HepG2 (cell line): ENCODE measurements around the gene UAP1L1. TPM values are rescaled to one million over a fixed set of nuclear protein-coding genes. Genes with fewer than 3 reads are reported as not detected.

Experiments
- ATAC-seq: fragments of 200-7000 bp; cut with Tn5 transposase; 3 replicates; pipeline ENCODE4 v1.9.1; 2020; ENCODE audit warnings: mild to moderate bottlenecking, moderate library complexity
- BruUV-seq: library from RNA; stranded (reverse); fragments of 400-500 nt; replicated peaks from 2 replicates; lab custom pipeline; 2021; lab: Mats Ljungman, UMichigan
- CTCF ChIA-PET: fragments of 300-600 bp; formaldehyde crosslinking; extraction: SDS; loops from one replicate; lab custom pipeline; 2021; ENCODE audit warnings: low total read pairs, inconsistent platforms, low intra/inter-chr PET ratio; lab: Yijun Ruan, JAX
- POLR2A ChIA-PET: fragments of 350-600 bp; sonication (Branson Sonifier 250); formaldehyde crosslinking; loops from one replicate; lab custom pipeline; 2020; ENCODE audit warnings: antibody characterized with exemption, inconsistent platforms; lab: Yijun Ruan, JAX
- DNase-seq: peaks from one replicate; pipeline ENCODE4 v3.0.0-alpha.2; 2015; ENCODE audit warnings: low spot score
- FAIRE-seq: peaks from 3 replicates; lab custom pipeline; 2011; peaks lifted over from hg19 to GRCh38; lab: Jason Lieb, UNC
- H2AFZ ChIP-seq: one replicate; pipeline ENCODE4 v1.6.1; 2011; ENCODE audit warnings: low read length, inconsistent platforms
- H3K27ac ChIP-seq: fragments of 300-600 bp; 3 replicates; pipeline ENCODE4 v1.8.0; 2011; ENCODE audit warnings: mixed run types, mild to moderate bottlenecking, mixed read lengths, low read length, inconsistent platforms; ENCODE audit not compliant: insufficient read depth; ENCODE audit errors: extremely low read length
- H3K27me3 ChIP-seq, 2 experiments: fragments of 200-600 bp in 1 of 2; 2 replicates in 1 of 2; 3 replicates in 1 of 2; pipeline versions ENCODE4 v1.6.0 to v1.8.0; 2011; ENCODE audit warnings: low read length in 2 of 2, mild to moderate bottlenecking in 2 of 2, moderate library complexity in 2 of 2, inconsistent platforms in 1 of 2; ENCODE audit not compliant: insufficient read depth in 2 of 2, control insufficient read depth in 1 of 2
- H3K36me3 ChIP-seq, 2 experiments: fragments of 200-600 bp in 1 of 2; replicated peaks in 1 of 2; 2 replicates in 1 of 2; 3 replicates in 1 of 2; pipeline versions ENCODE4 v1.5.1 to v1.8.0; 2011; ENCODE audit warnings: low read length in 2 of 2, inconsistent platforms in 1 of 2; ENCODE audit not compliant: insufficient read depth in 2 of 2, control insufficient read depth in 1 of 2
- H3K4me1 ChIP-seq: 2 replicates; pipeline ENCODE4 v1.5.1; 2012; ENCODE audit warnings: low read length, inconsistent platforms; ENCODE audit not compliant: insufficient read depth
- H3K4me2 ChIP-seq: 2 replicates; pipeline ENCODE4 v1.6.0; 2011; ENCODE audit warnings: low read depth, low read length, inconsistent platforms
- H3K4me3 ChIP-seq, 3 experiments: fragments of 200-600 bp in 1 of 3; sonication (generic), shearing (Covaris generic) in 1 of 3; replicated peaks in 1 of 3; 2 replicates each; pipeline ENCODE4 v1.5.1; 2011 to 2016; ENCODE audit warnings: low read length in 3 of 3, inconsistent platforms in 2 of 3, low read depth in 2 of 3, mild to moderate bottlenecking in 2 of 3, control low read depth in 1 of 3, mixed read lengths in 1 of 3; ENCODE audit not compliant: insufficient read depth in 1 of 3
- H3K79me2 ChIP-seq: one replicate; pipeline ENCODE4 v1.6.1; 2011; ENCODE audit warnings: low read length, inconsistent platforms; ENCODE audit not compliant: insufficient read depth
- H3K9ac ChIP-seq: 2 replicates; pipeline ENCODE4 v1.6.0; 2011; ENCODE audit warnings: mild to moderate bottlenecking, low read depth, low read length, inconsistent platforms; ENCODE audit not compliant: insufficient read depth
- H3K9me3 ChIP-seq: 2 replicates; pipeline ENCODE4 v1.5.1; 2012; ENCODE audit warnings: mild to moderate bottlenecking, low read length
- H4K20me1 ChIP-seq: 2 replicates; pipeline ENCODE4 v1.6.0; 2011; ENCODE audit warnings: inconsistent platforms, mild to moderate bottlenecking, low read length, moderate library complexity; ENCODE audit not compliant: insufficient read depth
- GFI1 ChIP-seq: sonication (generic); formaldehyde crosslinking; IDR thresholded peaks from 2 replicates; pipeline ENCODE4 v1.5.0; 2020; ENCODE audit warnings: missing genetic modification reagents, mild to moderate bottlenecking, borderline replicate concordance
- HMG20A ChIP-seq: IDR thresholded peaks from 2 replicates; pipeline ENCODE4 v1.6.1; 2016; ENCODE audit warnings: borderline replicate concordance
- HMG20B ChIP-seq: conservative IDR thresholded peaks from 2 replicates; pipeline ENCODE4 v1.6.1; 2016; ENCODE audit warnings: missing genetic modification reagents, missing compliant biosample characterization
- HOXD1 ChIP-seq: sonication (generic); formaldehyde crosslinking; IDR thresholded peaks from 2 replicates; pipeline ENCODE4 v1.5.0; 2020; ENCODE audit warnings: missing genetic modification reagents
- NFYB ChIP-seq: sonication (generic); formaldehyde crosslinking; IDR thresholded peaks from 2 replicates; pipeline ENCODE4 v1.4.0; 2020; ENCODE audit warnings: missing genetic modification reagents
- PHF21A ChIP-seq: sonication (generic); formaldehyde crosslinking; IDR thresholded peaks from 2 replicates; pipeline ENCODE4 v1.5.0; 2020; ENCODE audit warnings: mild to moderate bottlenecking, missing genetic modification reagents
- SNAI1 ChIP-seq: sonication (generic); formaldehyde crosslinking; IDR thresholded peaks from 2 replicates; pipeline ENCODE4 v1.5.0; 2020; ENCODE audit warnings: mild to moderate bottlenecking, missing genetic modification reagents, borderline replicate concordance
- SNRNP70 ChIP-seq: fragments of 200-400 bp; formaldehyde crosslinking; IDR thresholded peaks from 2 replicates; pipeline ENCODE4 v1.6.1; 2017; ENCODE audit warnings: mild to moderate bottlenecking, low read depth, low read length, moderate library complexity
- SP5 ChIP-seq: IDR thresholded peaks from 2 replicates; pipeline ENCODE4 v1.6.1; 2016; ENCODE audit warnings: low read depth, borderline replicate concordance
- SSRP1 ChIP-seq: IDR thresholded peaks from 2 replicates; pipeline ENCODE4 v1.6.1; 2016; ENCODE audit warnings: control low read depth
- XBP1 ChIP-seq: sonication (generic); formaldehyde crosslinking; IDR thresholded peaks from 2 replicates; pipeline ENCODE4 v1.5.0; 2020; ENCODE audit warnings: missing genetic modification reagents
- ZNF30 ChIP-seq: sonication (generic); formaldehyde crosslinking; IDR thresholded peaks from 2 replicates; pipeline ENCODE4 v1.5.0; 2020; ENCODE audit warnings: mild to moderate bottlenecking, missing genetic modification reagents
- ZNF33B ChIP-seq: sonication (generic); formaldehyde crosslinking; IDR thresholded peaks from 2 replicates; pipeline ENCODE4 v1.5.1; 2020; ENCODE audit warnings: mild to moderate bottlenecking, missing genetic modification reagents
- WGBS: methylation state at CpG from one replicate; pipeline ENCODE4 v1.1.6; 2017; ENCODE audit warnings: low lambda C conversion rate; 5-methylcytosine and 5-hydroxymethylcytosine counted together
- in situ Hi-C: cut with HindIII; loops from 2 replicates; pipeline ENCODE4 v1.10.0; 2017; ENCODE audit warnings: low pct_unique_long_range_greater_than_20kb; ENCODE audit not compliant: extremely low pct_ligation_motif_present
- intact Hi-C: fragments of 100-400 bp; cut with micrococcal nuclease; formaldehyde crosslinking; loops from one replicate; pipeline ENCODE4 v1.10.0; 2022; ENCODE audit not compliant: unreplicated experiment
- polyA plus RNA-seq, 8 experiments: library from polyadenylated mRNA; depleted of rRNA in 3 of 8; stranded (reverse) in 7 of 8; unstranded in 1 of 8; fragments of >200 nt; fragmentation: Illumina TruSeq in 4 of 8; extraction: Trizol in 4 of 8; gene quantifications; 2 replicates each; pipeline versions ENCODE4 v1.2.1 to v1.2.3, GENCODE V29; 2011 to 2016; ENCODE audit warnings: low read depth in 4 of 8, missing spikeins in 1 of 8, mixed read lengths in 1 of 8; ENCODE audit not compliant: insufficient read depth in 1 of 8
- total RNA-seq, 5 experiments: library from RNA; depleted of rRNA; stranded (reverse); fragments of >200 nt; fragmentation: Illumina TruSeq; extraction: Trizol; gene quantifications; 2 replicates each; pipeline ENCODE4 v1.2.3, GENCODE V29; 2016; ENCODE audit warnings: low read depth in 1 of 5
- TF ChIP-seq, protein P1 (sequence below): sonication (generic); formaldehyde crosslinking; IDR thresholded peaks from 2 replicates; pipeline ENCODE4 v1.4.0; 2020; ENCODE audit warnings: missing genetic modification reagents

The UAP1L1 gene
- total and polyA plus RNA-seq, 2 of the 13 experiments (the other 11 are each of a cell fraction or from before 2014, with no cell fraction given) = 5.4 to 6.4 TPM

DNA sequence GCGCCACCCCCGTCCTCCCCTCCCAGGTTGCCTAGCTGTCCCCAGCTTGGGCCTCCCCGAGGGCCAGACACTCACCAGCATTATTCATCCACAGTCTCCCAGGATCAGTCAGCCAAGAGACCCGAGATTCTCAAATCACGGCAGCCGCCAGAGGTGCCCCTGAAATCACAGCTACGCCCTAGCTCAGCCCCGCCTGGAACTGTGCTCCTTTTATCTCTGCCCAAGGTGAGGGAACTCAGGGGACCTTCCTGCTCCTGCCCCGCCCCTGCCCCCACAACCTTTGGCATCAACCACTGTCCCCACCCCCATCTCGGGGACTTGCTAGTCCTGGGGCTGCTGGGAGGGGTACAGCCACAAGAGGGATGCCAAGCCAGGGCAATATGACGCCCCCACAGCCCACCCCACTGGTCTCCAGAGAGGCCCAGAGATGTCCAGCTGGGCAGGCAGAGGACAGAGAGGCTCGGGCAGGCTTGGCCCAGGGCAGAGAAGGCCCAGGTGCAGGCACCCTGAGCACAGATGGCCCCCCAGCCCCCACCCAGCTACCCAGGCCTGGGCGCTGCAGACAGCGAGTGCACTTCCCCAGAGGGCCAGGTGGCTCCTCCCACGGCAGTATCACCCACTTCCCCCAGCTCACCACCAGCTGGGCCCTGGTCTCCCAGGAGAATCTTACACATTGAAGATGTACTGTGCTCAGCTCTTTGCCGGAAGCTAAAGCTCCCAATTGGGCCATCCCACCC, 45.2 kb upstream of the UAP1L1 start, which contains the start of gene FUT7:
FUT7 (minus strand) TSS at position 185 of the 737 bp plus-strand sequence; CDS start at position 88, 97 bp downstream.
- 9% methylated on average over 10 of the region's 16 CpGs for WGBS
- no TSS peak for BruUV-seq
- in situ Hi-C loops = loop anchor here (5.0 to 10.0 kb wide), 2 partner anchors 85 to 187 kb away; partner anchors contain the start of genes AJM1, C8G and PHPT1

More for the DNA sequence above, 45.2 kb upstream of the UAP1L1 start, which contains the start of gene FUT7:
- Histone ChIP-seq H3K4me2 (peak within 1 kb of the TSS; percentile 7; the same call in 1 of the 2 replicates), H3K4me3 (no peak within 1 kb of the TSS), H3K79me2 (no peaks in the 10 kb centered on the region), H3K27me3 (peaks cover 0 to 19% of the 10 kb centered on the region in 2 experiments; a peak in 2 of 5 replicates), H3K27ac (no peak within 1 kb of the TSS), H3K36me3 (no peaks in the 10 kb centered on the region), H3K9ac (no peak within 1 kb of the TSS), H2AFZ (no peak within 1 kb of the TSS), H4K20me1 (no peaks in the 10 kb centered on the region), H3K9me3 (no peaks in the 10 kb centered on the region), H3K4me1 (peaks cover 71% of the 10 kb centered on the region)
- DNase-seq = no peak
- CTCF ChIA-PET = no interaction called here
- ATAC-seq = no peak
- intact Hi-C loops = no loop called here
- FAIRE-seq = no peak
- TF ChIP-seq HOXD1 (CRISPR knock-in tag) (no peak), NFYB (no peak), XBP1 (CRISPR knock-in tag) (no peak), HMG20B (CRISPR knock-in tag) (0 out of 2 replicates have a peak, but pooled peaks have one; percentile 69), PHF21A (CRISPR knock-in tag) (peak; percentile 55; the same call in 1 of the 2 replicates), SNRNP70 (no peak), ZNF30 (CRISPR knock-in tag) (no peak), HMG20A (CRISPR knock-in tag) (0 out of 2 replicates have a peak, but pooled peaks have one; percentile 18), GFI1 (peak; percentile 98), SNAI1 (CRISPR knock-in tag) (no peak), SP5 (0 out of 2 replicates have a peak, but pooled peaks have one; percentile 33), SSRP1 (CRISPR knock-in tag) (no peak), ZNF33B (no peak)
- TF ChIP-seq, protein P1, sequence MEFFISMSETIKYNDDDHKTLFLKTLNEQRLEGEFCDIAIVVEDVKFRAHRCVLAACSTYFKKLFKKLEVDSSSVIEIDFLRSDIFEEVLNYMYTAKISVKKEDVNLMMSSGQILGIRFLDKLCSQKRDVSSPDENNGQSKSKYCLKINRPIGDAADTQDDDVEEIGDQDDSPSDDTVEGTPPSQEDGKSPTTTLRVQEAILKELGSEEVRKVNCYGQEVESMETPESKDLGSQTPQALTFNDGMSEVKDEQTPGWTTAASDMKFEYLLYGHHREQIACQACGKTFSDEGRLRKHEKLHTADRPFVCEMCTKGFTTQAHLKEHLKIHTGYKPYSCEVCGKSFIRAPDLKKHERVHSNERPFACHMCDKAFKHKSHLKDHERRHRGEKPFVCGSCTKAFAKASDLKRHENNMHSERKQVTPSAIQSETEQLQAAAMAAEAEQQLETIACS = no peak
- POLR2A ChIA-PET = interaction anchor here (0.6 kb wide), 1 partner anchor 10 kb away, joined by 3 read pairs; no protein-coding TSS in a partner anchor
